Measurements from ENCODE around the gene UBE2Q2. TPM values are rescaled to one million over a fixed set of nuclear protein-coding genes. Genes with fewer than 3 reads are reported as not detected.

UBE2Q2 gene
- polyA plus RNA-seq, 1 experiment: 56.8 TPM

GRCh38 chr15:75945953-75946352 lies 102.7 kb downstream of the UBE2Q2 start:
- Histone ChIP-seq H3K4me3 (ENCODE audit: low read depth, low read length) (no peak overlapping the region), H3K9me3 (ENCODE audit: control insufficient read depth, insufficient read depth, low read length) (no peaks in the 10 kb centered on the region; the same call in 1 of the 2 replicates), H3K27ac (ENCODE audit: low read depth, low read length) (no peak overlapping the region), H3K27me3 (ENCODE audit: control insufficient read depth, insufficient read depth, low read length) (no peaks in the 10 kb centered on the region)
- ChIA-PET POLR2A (interaction anchor here (0.6 kb wide), 1 partner anchor 174 kb away, joined by 3 read pairs; no protein-coding TSS in a partner anchor), CTCF (interaction anchor here (1.5 kb wide), 1 partner anchor 24 kb away, joined by 4 read pairs; no protein-coding TSS in a partner anchor)
- DNase-seq (ENCODE audit: low read depth, low spot score): peak; percentile 47
- no peak for TF ChIP-seq CTCF (IDR thresholded peaks at IDR 0.05; ENCODE audit: low read depth, low read length)

GRCh38 chr15:75947092-75947491 lies 103.8 kb downstream of the UBE2Q2 start:
- Histone ChIP-seq H3K9me3 (ENCODE audit: control insufficient read depth, insufficient read depth, low read length) (no peaks in the 10 kb centered on the region; the same call in 1 of the 2 replicates), H3K27ac (ENCODE audit: low read depth, low read length) (no peak overlapping the region), H3K4me3 (ENCODE audit: low read depth, low read length) (no peak overlapping the region), H3K27me3 (ENCODE audit: control insufficient read depth, insufficient read depth, low read length) (no peaks in the 10 kb centered on the region)
- ChIA-PET POLR2A (no interaction called here), CTCF (interaction anchor here (1.5 kb wide), 1 partner anchor 25 kb away, joined by 4 read pairs; no protein-coding TSS in a partner anchor)
- TF ChIP-seq CTCF (IDR thresholded peaks at IDR 0.05; ENCODE audit: low read depth, low read length): no peak
- peak; percentile 26 for DNase-seq (ENCODE audit: low read depth, low spot score)

GRCh38 chr15:75948761-75949296 lies 105.6 kb downstream of the UBE2Q2 start:
- POLR2A ChIA-PET: no interaction called here
- TF ChIP-seq CTCF (IDR thresholded peaks at IDR 0.05; ENCODE audit: low read depth, low read length): no peak

More at GRCh38 chr15:75948761-75949296, 105.6 kb downstream of the UBE2Q2 start:
- H3K4me3 ChIP-seq (ENCODE audit: low read depth, low read length): no peak overlapping the region
- no peaks in the 10 kb centered on the region for H3K27me3 ChIP-seq (ENCODE audit: control insufficient read depth, insufficient read depth, low read length)
- no peaks in the 10 kb centered on the region; the same call in 1 of the 2 replicates for H3K9me3 ChIP-seq (ENCODE audit: control insufficient read depth, insufficient read depth, low read length)
- CTCF ChIA-PET: interaction anchor here (0.7 kb wide), 1 partner anchor 27 kb away, joined by 6 read pairs; no protein-coding TSS in a partner anchor
- no peak for DNase-seq (ENCODE audit: low read depth, low spot score)
- no peak overlapping the region for H3K27ac ChIP-seq (ENCODE audit: low read depth, low read length)

Small RNA genes within 50 kb of the gene (small RNA-seq; reads per million reads assigned to genes)
- not detected for gene RN7SL510P (ENCODE audit: insufficient read length, low read depth)

Other genes with a start within 250 kb of the UBE2Q2 start
- 31.1 and 36.6 TPM in 2 replicates for gene SNUPN, start 217.7 kb upstream of the UBE2Q2 start, polyA plus RNA-seq (2011; rRNA removed)
- gene IMP3, start 203.2 kb upstream of the UBE2Q2 start, polyA plus RNA-seq (2011; rRNA removed): 38.9 and 42.3 TPM in 2 replicates
- 14.2 and 17.4 TPM in 2 replicates for gene SNX33, start 195.5 kb upstream of the UBE2Q2 start, polyA plus RNA-seq (2011; rRNA removed)
- gene CSPG4, start 130.6 kb upstream of the UBE2Q2 start, polyA plus RNA-seq (2011; rRNA removed): 5.8 and 8.4 TPM in 2 replicates
- gene FBXO22, start 60.4 kb downstream of the UBE2Q2 start, polyA plus RNA-seq (2011; rRNA removed): 59.8 and 68.7 TPM in 2 replicates
- not detected in 2 replicates for gene NRG4, start 169.0 kb downstream of the UBE2Q2 start, polyA plus RNA-seq (2011; rRNA removed)
- 0.05 TPM in 1 of 2 replicates, not detected in the other for gene TMEM266, start 216.5 kb downstream of the UBE2Q2 start, polyA plus RNA-seq (2011; rRNA removed)

Measured in AG04450 (cell line).